GM21367 (cell line): ENCODE measurements around the gene ACP3.
"Not testable (repeated sequence)": the region's sequence is repeated elsewhere in the genome, so short reads cannot be mapped to it uniquely, and the experiment has no call there.

Experiments
- ATAC-seq: cut with Tn5 transposase; IDR thresholded peaks from one replicate; pipeline ENCODE4 v1.9.1; 2021; ENCODE audit not compliant: unreplicated experiment

The ACP3 gene

GRCh38 chr3:132317229-132317948 is at the start of gene ACP3:
Gene ACP3, plus strand, starts transcription at chr3:132317407. Its CDS starts 50 bp downstream, at chr3:132317457.
- ATAC-seq, result peak; percentile 79

GRCh38 chr3:132268956-132269355 is 48.3 kb upstream of the ACP3 start:
- ATAC-seq, result no peak

- ATAC-seq, result no peak
Observed at GRCh38 chr3:132273036-132273435, 44.2 kb upstream of the ACP3 start.

- no peak for ATAC-seq
Observed at GRCh38 chr3:132276228-132276906, 40.8 kb upstream of the ACP3 start.

GRCh38 chr3:132279030-132279429 is 38.2 kb upstream of the ACP3 start:
- no peak for ATAC-seq

- ATAC-seq, result no peak
Observed at GRCh38 chr3:132283440-132283839, 33.8 kb upstream of the ACP3 start.

- ATAC-seq, result no peak
Observed at GRCh38 chr3:132283916-132284405, 33.2 kb upstream of the ACP3 start.

- no peak for ATAC-seq
Observed at GRCh38 chr3:132284781-132285619, 32.2 kb upstream of the ACP3 start.

GRCh38 chr3:132285620-132285945 is 31.6 kb upstream of the ACP3 start:
- no peak for ATAC-seq

GRCh38 chr3:132286035-132286434 is 31.2 kb upstream of the ACP3 start:
- ATAC-seq, result no peak

- ATAC-seq, result no peak
Observed at GRCh38 chr3:132288357-132288756, 28.9 kb upstream of the ACP3 start.

- ATAC-seq, result no peak
Observed at GRCh38 chr3:132289316-132289715, 27.9 kb upstream of the ACP3 start.

GRCh38 chr3:132290833-132291232 is 26.4 kb upstream of the ACP3 start:
- no peak for ATAC-seq

GRCh38 chr3:132292042-132292441 is 25.2 kb upstream of the ACP3 start:
- ATAC-seq, result no peak

- no peak for ATAC-seq
Observed at GRCh38 chr3:132293251-132293650, 24.0 kb upstream of the ACP3 start.

- no peak for ATAC-seq
Observed at GRCh38 chr3:132294906-132295305, 22.3 kb upstream of the ACP3 start.

- not testable (repeated sequence) for ATAC-seq
Observed at GRCh38 chr3:132303336-132304201, 13.6 kb upstream of the ACP3 start.

GRCh38 chr3:132304351-132304750 is 12.9 kb upstream of the ACP3 start:
- not testable (repeated sequence) for ATAC-seq

- ATAC-seq, result not testable (repeated sequence)
Observed at GRCh38 chr3:132310057-132310456, 7.2 kb upstream of the ACP3 start.

- no peak for ATAC-seq
Observed at GRCh38 chr3:132311316-132311715, 5.9 kb upstream of the ACP3 start.

GRCh38 chr3:132311841-132312240 is 5.4 kb upstream of the ACP3 start:
- ATAC-seq, result no peak
